DLD1 (cell line): ENCODE results near the gene NOS3.
"Not testable (repeated sequence)": the region's sequence is repeated elsewhere in the genome, so short reads cannot be mapped to it uniquely, and the experiment has no call there.

Source experiments
- in situ Hi-C: cut with HindIII; loops from 2 replicates; pipeline ENCODE4 v1.10.0; 2017; ENCODE audit warnings: low sequenced_read_pairs

NOS3 gene

DNA sequence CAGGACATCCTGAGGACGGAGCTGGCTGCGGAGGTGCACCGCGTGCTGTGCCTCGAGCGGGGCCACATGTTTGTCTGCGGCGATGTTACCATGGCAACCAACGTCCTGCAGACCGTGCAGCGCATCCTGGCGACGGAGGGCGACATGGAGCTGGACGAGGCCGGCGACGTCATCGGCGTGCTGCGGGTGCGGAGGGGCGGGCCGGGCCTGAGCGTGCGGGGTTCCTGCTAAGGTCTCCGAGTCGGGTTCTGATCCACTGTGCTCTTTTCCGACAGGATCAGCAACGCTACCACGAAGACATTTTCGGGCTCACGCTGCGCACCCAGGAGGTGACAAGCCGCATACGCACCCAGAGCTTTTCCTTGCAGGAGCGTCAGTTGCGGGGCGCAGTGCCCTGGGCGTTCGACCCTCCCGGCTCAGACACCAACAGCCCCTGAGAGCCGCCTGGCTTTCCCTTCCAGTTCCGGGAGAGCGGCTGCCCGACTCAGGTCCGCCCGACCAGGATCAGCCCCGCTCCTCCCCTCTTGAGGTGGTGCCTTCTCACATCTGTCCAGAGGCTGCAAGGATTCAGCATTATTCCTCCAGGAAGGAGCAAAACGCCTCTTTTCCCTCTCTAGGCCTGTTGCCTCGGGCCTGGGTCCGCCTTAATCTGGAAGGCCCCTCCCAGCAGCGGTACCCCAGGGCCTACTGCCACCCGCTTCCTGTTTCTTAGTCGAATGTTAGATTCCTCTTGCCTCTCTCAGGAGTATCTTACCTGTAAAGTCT is 23.1 kb downstream of the NOS3 start:
- in situ Hi-C loops, result no loop called here

DNA sequence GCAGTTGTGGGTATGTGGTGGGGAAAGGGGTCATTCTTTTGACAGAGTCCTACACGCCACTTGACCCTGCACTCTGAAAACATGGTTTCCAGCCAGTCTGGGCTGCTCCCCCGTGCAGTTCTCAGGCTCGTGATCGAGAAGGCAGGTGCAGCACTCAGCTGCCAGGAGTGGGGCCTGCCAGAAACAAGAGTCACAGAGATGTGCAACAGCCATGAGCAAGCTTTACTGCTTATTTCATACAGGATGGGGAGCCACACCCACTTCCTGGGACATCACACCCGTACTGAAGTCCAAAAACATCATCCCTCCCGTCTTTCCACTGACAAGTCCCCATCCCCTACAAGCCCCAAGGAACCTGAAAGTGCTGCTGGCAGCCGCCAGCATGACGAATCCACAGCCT is 24.1 kb downstream of the NOS3 start:
- in situ Hi-C loops, result no loop called here

- in situ Hi-C loops, result no loop called here
Observed at GRCh38 chr7:151015967-151016366, 25.1 kb downstream of the NOS3 start.

DNA sequence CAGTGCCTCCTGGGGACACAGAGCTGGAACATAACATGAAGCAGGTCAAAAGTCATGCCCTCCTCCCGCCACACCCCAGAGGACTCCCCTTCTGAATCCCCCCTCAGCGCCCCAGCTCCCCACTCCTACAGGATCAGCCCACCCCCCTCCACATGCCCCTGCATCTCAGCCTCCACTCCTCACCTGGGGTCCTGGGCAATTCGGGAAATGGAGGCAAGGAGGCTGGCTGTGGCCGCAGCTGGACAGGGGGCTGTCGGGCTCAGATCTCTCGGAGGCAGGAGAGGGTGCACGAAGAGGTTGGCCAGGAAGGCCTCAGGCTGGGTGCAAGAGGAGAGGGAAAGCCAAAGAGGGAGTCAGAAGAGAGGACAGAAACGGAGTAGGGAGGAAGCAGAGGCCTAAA is 25.7 kb downstream of the NOS3 start:
- in situ Hi-C loops, result no loop called here

DNA sequence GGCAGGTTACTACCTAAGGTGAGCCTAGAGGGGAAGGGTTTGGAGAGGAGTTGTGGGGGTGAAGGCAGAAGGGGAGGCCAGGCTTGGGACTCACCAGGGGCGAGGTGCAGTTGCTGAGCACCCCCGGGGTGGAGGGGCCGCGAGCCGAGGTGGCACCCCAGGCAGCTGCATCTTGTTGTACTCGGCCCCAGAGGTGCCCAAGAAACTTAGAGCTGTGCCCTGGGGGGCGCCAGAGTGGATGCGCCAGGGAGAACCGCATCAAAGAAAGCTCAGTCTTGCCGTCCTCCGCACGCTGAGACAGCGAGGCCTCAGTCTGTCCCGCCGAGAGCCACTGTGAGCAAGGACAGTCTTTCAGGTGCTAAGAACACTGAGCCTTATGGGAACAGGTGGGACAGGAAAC is 26.1 kb downstream of the NOS3 start:
- in situ Hi-C loops, result no loop called here

DNA sequence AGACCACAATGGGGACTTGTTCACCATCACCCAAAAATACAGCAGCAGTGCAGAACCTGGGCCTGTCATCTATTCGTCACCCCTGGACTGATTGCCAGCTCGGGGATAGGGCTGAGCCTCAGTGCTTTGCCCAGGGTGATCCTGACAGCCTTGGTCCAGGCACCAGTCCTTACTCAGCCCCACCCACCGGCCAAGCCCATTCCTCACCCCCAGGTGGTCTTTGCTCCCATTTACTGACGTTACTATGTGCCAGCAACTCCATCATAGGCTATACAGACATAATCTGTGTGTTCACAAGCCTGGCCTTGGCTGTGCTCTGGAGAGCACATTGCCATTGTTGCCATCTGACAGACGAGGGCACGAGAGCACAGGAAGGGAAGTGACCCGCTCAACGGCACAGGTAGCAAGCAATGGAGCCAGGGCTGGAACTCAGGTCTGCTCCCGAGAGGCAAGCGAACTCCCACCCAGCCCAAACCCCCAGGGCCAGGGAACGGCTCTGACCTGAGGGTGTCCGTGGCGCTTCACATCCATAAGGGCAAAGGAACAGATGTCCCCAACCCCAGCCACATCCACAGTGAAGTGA is 26.6 kb downstream of the NOS3 start:
- in situ Hi-C loops, result no loop called here

DNA sequence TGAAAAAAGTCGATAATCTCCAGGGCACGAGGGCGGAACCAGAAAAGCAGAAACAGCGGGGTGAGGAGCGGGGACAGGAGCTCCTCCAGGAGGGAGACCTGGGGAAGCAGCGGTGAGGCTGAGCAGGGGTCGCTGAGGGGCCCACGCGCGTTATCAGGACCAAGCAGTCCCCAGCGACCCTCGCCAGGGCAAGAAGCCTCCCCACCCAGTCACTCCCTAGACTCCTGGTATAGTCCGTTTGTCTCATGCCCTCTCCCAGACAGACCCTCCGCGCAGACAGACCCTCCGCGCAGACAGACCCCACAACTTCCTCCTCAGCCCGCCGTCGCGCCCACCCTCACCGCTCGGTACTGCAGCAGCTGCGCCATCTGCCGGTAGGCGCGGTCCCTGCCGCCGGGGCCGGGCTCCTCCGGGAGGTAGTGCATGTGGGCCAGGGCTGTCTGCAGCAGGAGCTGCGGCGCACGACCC is 27.2 kb downstream of the NOS3 start:
- in situ Hi-C loops, result no loop called here

DNA sequence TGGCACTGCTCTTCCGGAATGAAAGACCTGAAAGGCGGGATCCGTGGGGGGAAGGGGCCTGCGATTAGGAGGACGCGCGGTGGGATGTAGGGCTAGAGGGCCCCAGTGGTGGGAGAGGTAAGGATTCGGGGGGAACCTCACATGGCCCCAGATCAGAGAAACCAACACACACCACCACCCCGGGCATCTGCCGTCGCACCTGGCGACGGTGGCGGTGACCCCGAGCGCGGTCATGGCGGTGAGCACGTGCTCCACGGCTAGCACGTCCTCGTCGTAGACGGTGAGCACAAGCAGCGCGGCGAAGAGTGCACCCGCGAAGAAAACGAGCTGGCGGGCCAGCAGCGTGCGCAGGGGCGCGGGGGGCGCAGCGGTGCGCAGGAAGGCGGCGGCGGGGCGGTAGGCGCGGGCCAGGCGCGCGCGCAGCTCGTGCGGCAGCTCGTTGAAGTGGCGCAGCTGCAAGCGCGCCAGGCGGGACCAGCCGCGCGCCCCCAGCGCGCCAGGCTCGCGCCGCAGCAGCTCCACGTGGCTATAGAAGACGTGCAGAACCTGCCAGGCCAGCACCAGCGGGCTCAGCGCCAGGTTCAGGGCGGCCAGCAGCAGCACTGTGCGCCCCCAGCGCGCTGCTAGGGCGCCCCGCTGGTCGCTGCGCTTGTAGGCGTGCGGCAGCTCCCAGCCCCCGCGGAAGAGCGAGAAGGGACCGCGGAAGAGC is 27.8 kb downstream of the NOS3 start:
- in situ Hi-C loops, result no loop called here

- in situ Hi-C loops, result no loop called here
Observed at GRCh38 chr7:151019130-151019447, 28.3 kb downstream of the NOS3 start.

GRCh38 chr7:151020231-151020630 is 29.4 kb downstream of the NOS3 start:
- in situ Hi-C loops, result no loop called here

- in situ Hi-C loops, result no loop called here
Observed at GRCh38 chr7:151023232-151023631, 32.4 kb downstream of the NOS3 start.

GRCh38 chr7:151024435-151025056 is 33.7 kb downstream of the NOS3 start, which contains the start of gene ATG9B:
ATG9B (minus strand) TSS chr7:151024494; CDS start chr7:151024423, 71 bp downstream.
- in situ Hi-C loops, result no loop called here

- in situ Hi-C loops, result no loop called here
Observed at GRCh38 chr7:151025924-151026671, 35.3 kb downstream of the NOS3 start.

DNA sequence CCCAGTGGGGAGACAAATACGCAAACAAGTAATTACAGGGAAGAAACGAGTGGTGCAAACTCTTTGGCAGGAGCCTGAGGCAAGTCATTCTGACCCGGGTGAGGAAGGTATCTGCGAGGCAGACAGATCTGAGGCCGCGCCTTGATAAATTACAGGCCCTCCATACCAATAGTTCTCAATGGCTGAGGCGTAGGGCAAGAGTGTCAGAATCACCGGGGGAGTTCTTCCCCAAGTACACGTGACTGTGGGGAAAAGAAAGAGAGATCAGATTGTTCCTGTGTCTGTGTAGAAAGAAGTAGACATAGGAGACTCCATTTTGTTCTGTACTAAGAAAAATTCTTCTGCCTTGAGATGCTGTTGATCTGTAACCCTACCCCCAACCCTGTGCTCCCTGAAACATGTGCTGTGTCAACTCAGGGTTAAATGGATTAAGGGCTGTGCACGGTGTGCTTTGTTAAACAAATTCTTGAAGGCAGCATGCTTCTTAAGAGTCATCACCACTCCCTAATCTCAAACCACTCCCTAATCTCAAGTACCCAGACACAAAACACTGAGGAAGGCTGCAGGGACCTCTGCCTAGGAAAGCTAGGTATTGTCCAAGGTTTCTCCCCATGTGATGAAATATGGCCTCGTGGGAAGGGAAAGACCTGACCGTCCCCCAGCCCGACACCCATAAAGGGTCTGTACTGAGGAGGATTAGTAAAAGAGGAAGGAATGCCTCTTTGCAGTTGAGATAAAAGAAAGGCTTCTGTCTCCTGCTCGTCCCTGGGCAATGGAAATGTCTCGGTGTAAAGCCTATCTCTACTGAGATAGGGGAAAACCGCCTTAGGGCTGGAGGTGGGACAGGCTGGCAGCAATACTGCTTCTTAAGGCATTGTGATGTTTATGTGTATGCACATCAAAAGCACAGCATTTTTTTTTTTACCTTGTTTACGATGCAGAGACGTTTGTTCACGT is 36.2 kb downstream of the NOS3 start:
- in situ Hi-C loops, result not testable (repeated sequence)

DNA sequence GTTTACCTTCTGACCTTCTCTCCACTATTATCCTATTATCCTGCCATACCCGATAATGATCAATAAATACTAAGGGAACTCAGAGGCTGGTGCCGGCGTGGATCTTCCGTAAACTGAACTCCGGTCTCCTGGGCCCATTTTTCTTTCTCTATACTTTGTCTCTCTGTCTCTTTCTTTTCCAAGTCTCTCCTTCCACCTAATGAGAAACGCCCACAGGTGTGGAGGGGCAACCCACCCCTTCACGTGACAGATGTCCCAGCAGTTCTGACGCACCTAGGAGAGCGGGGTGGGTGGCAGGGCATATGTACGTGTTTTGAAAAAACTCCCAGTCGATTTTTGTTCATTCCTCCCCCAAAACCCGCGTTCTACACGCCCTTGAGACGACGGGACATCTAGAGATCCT is 36.9 kb downstream of the NOS3 start:
- in situ Hi-C loops, result not testable (repeated sequence)

GRCh38 chr7:151028131-151028947 is 37.5 kb downstream of the NOS3 start, which contains the start of gene ABCB8:
ABCB8 (plus strand) TSS chr7:151028450; CDS start chr7:151028516, 66 bp downstream.
- in situ Hi-C loops, result no loop called here

GRCh38 chr7:151028948-151029501 is 38.2 kb downstream of the NOS3 start:
- in situ Hi-C loops, result no loop called here

GRCh38 chr7:151031011-151031410 is 40.2 kb downstream of the NOS3 start:
- in situ Hi-C loops, result no loop called here
